ENCODE data around the gene UBE2QL1.

GRCh38 chr5:6401410-6401809, 47.2 kb upstream of the UBE2QL1 start:
- TF ChIP-seq YY1 (IDR thresholded peaks at IDR 0.05; ENCODE audit: insufficient read depth, insufficient read length), result no peak
- no peak for TF ChIP-seq SUZ12 (IDR thresholded peaks at IDR 0.05; ENCODE audit: extremely low read depth, insufficient read depth, insufficient read length)

All from NT2/D1 (cell line).